HG02623 (cell line): ENCODE results near the gene MGAT3.
"Not testable (repeated sequence)": the region's sequence is repeated elsewhere in the genome, so short reads cannot be mapped to it uniquely, and the experiment has no call there.

Experiments
- ATAC-seq: cut with Tn5 transposase; IDR thresholded peaks from one replicate; pipeline ENCODE4 v1.9.1; 2021; ENCODE audit warnings: moderate library complexity; ENCODE audit not compliant: unreplicated experiment

The MGAT3 gene, protein sequence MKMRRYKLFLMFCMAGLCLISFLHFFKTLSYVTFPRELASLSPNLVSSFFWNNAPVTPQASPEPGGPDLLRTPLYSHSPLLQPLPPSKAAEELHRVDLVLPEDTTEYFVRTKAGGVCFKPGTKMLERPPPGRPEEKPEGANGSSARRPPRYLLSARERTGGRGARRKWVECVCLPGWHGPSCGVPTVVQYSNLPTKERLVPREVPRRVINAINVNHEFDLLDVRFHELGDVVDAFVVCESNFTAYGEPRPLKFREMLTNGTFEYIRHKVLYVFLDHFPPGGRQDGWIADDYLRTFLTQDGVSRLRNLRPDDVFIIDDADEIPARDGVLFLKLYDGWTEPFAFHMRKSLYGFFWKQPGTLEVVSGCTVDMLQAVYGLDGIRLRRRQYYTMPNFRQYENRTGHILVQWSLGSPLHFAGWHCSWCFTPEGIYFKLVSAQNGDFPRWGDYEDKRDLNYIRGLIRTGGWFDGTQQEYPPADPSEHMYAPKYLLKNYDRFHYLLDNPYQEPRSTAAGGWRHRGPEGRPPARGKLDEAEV

DNA sequence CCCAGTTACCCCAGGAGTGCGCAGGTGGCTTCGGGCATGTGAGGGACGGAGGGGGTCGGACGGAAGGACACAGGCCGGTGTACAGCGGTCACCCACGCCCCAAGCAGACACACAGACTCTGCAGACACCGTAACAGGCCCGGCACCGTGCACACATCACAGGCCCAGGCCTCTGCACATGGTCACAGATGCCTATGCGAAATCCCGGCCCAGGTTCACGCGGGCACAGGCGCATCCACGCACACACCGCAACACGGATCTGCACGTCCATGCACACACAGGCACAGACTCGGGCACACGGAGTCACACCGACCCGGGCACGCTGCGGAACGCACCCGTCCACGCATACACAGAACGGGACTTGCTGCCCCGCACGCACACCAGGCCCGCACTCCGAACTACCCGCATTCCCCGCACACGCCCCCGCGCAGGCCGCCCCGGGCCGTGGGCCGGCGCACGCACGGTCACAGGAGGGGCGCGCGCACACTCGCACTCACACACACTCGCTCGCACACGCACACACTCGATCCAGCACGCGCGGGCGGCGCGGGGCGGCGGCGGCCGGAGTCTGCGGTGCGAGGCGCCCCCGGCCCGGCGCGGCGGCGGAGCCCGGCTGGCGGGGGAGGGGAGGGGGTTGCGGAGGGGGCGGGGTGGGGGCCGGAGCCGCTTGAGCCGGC lies at the start of gene MGAT3:
Gene MGAT3 (plus strand): TSS at position 491 of the 676 bp plus-strand sequence. CDS start 30,336 bp downstream, outside the sequence.
- no peak for ATAC-seq

DNA sequence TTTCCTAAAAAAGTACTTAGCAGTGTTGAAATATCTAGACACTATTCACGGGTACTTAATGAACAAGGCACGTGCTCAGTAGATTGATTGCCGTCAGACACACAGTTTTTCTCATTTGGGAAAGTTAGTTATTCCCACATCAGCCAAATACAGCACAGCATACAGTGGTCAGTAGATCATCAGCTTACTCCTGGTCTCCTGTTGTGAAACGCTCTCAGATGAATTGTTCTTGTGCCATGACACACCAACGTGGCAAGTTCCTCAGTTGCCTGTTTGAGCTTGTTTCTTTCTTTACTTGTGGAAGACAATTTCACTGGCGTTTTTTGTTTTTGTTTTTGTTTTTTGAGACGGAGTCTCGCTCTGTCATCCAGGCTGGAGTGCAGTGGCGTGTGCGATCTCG lies 48.6 kb upstream of the MGAT3 start:
- no peak for ATAC-seq

DNA sequence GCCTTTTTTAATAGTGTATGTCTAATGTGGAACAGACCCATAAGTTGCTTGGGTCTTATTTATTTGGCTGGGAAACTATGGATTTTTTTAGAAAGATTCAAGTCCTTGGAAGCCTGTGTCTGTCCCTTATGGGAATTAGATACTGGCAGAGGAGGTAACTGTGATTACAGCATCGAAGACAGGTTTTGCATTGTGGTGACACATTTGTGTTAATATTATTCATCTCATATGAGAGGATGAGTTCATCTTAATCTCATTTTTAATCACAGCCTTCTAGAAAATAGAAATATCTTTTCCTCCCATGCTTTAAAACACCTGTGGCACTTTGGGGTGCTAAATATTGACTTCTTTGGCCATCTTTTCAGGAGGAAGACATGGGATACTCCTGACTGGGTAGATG lies 48.0 kb upstream of the MGAT3 start:
- ATAC-seq, result no peak

DNA sequence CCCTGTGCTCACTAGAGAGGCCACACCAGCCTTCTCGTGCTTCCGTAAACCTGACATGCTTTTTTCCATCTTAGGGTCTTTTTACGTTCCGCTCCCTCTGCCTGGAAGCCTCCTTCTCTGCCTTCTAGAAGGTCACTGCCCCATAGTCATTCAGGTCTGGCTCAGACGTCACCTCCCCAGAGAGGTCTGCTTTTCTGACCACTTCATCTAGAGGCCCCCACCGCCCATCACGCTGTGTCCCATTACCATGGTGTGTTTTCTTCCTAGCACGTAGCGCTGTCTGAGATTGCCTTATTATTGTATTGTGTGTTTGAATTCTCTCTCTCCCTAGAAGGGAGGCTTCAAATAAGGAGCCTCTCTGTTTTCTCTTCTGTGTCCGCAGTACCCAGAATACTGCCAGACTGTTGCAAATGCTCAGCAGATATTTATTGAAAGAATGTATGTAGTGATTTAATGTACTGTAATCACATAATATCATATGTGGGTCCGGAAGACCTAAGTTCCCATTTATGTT lies 47.2 kb upstream of the MGAT3 start:
- no peak for ATAC-seq

DNA sequence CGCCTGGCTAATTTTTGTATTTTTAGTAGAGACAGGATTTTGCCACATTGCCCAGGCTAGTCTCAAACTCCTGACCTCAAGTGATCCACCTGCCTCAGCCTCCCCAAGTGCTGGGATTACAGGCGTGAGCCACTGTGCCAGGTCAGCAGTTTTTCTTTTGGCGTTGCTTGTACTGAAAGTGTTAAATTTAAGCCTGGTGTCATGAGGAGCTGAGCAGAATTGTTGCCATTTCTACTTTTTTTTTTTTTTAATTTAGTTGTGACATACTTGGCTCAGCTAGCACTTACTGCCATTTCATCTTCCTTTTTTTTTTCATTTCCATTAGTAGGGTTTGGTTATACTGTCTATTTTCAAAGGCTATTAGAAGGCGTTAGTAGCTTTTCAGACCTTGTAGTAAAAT lies 46.5 kb upstream of the MGAT3 start:
- ATAC-seq, result no peak

DNA sequence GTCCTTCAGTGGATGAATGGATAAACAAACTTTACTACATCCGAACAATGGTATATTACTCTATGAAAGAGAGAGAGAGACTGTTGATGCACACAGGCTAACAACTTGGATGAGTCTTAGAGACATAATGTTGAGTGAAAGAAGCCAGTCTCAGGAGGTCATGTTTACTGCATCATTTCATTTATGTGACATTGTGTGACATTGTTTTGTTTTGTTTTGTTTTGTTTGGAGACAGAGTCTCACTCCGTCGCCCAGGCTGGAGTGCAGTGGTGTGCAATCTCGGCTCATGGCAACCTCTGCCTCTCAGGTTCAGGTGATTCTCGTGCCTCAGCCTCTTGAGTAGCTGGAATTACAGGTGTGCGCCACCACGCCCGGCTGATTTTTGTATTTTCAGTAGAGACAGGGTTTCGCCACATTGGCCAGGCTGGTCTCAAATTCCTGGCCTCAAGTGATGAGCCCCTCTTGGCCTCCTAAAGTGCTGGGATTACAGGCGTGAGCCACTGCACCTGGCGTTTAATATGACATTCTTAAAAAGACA lies 44.9 kb upstream of the MGAT3 start:
- ATAC-seq, result not testable (repeated sequence)

DNA sequence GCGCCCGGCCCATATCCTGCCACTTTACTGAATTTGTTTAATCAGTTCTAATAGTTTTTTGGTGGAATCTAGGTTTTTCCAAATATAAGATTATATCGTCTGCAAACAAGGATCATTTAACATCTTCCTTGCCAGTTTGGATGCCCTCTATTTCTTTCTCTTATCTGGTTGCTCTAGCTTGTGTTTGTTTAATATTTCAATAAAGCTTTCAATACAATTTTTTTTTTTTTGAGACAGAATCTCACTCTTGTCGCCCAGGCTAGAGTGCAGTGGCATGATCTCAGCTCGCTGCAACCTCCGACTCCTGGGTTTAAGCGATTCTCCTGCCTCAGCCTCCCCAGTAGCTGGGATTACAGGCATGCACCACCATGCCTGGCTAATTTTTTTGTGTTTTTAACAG lies 43.6 kb upstream of the MGAT3 start:
- not testable (repeated sequence) for ATAC-seq

DNA sequence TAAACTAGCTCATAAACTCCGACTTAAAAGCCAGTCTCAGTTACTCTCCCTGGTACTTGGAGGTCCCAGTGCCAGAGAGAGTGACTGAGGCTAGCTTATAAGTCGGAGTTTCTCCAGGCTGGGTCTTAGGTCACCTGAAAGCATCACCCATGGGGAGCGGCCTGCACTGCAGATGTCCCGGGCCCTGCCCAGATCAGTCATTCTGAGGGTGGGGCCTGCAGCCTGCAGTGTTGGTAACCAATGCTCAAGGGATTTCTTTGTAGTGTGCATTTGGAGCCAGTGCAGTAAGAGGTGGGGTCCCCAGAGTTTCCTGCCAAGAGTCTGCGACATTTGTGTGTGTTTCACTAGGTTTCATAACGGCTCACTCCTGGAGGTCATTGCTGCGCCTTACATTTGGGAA lies 42.4 kb upstream of the MGAT3 start:
- ATAC-seq, result no peak

DNA sequence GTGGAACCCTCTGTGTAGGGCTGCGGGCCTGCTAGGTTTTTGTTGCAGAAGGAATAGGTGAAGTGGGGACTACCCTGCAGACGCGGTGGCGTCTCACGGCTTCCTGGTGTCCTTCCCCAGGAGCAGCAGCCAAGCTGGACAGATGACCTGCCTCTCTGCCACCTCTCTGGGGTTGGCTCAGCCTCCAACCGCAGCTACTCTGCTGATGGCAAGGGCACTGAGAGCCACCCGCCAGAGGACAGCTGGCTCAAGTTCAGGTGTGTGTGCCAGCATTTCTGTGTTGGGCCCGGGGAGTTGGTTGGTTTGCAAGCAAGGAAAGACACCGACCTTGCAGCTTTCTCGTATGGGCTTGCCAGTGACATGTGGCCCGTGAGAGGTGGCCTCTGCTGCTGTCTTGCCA lies 41.9 kb upstream of the MGAT3 start:
- no peak for ATAC-seq

DNA sequence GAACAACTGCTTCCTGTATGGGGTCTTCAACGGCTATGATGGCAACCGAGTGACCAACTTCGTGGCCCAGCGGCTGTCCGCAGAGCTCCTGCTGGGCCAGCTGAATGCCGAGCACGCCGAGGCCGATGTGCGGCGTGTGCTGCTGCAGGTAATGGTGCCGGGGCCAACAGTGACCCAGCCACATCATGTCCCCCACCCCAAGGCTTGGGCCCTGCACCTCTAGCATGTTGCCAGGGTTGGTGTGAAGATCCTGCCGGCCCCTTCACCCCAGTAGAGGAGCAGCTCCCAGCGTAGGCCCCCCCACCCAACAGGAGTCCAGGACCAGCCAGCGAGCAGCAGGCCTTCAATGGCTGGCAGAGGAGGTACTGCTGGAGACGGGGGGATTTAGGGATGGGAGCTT lies 41.3 kb upstream of the MGAT3 start:
- ATAC-seq, result no peak

DNA sequence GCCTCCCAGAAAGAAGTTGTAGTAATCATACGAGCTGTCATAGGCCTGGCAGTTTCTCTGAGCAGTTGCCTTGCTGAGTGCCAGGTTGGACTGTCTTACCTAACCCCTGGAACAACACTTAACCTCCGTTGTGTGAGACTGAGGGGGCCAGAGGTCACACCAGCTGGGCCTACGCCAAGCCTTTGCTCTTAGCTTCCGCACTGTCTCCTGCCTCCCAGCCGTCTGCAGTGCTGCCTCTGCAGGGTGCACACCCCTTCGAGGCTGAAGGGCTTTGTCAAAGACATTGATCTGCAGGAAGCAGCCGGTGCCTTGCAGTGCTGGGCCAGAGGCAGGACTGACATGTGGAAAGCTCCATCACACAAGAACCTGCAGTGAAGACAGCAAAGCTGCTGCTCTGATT lies 40.5 kb upstream of the MGAT3 start:
- no peak for ATAC-seq

DNA sequence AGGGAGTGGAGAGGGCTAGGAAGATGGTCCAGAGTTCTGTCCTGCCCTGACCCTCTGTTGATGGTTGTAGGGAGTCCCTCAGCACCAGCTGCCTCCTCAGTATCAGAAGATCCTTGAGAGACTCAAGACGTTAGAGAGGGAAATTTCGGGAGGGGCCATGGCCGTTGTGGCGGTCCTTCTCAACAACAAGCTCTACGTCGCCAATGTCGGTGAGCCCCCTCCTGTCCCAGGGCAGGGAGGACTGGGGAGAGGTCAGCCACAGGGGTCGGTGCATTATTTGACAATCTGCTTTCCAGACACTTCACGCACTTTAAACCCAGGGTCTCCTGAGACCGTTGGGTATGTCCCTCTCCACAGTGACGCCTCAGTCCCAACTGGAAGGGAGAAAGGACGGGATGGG lies 39.2 kb upstream of the MGAT3 start:
- ATAC-seq, result no peak

DNA sequence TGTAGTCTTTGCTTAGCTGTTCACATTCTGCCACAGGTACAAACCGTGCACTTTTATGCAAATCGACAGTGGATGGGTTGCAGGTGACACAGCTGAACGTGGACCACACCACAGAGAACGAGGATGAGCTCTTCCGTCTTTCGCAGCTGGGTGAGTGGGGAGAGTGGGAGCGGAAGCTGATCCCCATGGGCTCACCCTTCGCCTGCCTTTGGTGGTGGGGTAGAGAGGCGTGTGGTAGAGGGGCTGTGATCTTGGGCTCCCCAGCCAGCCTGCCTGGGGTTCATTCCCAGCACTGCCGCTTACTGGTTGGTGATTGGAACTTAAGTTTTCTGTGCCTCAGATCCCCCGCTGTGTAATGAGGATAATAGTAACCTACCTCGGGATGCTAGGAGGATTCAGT lies 38.1 kb upstream of the MGAT3 start:
- ATAC-seq, result no peak

DNA sequence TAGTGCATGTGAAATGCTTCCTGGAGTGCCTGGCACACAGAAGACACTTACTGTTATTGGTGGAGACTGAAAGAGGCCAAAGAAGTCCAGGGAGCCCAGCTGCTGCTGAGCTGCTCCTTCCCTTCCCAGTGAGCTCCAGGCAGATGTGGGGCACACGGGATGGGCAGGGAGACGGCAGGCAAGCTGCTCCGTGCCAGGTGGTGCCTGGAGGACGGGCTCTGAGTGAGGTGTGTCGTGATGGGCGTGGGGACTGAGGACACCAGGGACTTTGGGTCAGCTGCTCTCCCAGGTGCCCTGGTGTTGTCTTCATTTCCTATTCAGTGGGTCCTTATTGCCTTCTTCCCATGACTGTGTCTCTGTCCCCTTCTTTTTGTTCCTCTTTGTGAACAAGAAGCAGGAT lies 37.7 kb upstream of the MGAT3 start:
- no peak for ATAC-seq

DNA sequence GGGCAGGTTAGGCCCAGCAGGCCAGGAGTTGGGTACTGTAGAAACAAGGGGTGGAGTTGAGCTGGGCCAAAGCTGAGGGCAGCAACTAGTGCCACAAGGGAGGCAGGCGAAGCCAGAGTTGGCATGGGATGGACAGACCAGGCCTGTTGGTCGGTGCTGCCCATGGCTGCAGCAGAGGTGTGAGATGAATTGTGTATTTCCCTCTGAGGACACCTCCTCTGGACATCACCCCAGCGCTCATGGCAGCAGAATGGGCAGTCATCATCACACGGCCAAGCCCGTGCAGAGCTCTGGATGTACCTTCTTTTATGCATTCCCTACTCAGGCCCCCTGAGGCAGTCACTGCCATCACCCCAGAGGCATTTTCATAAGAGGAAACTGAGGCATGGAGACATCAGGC lies 36.9 kb upstream of the MGAT3 start:
- ATAC-seq, result no peak

DNA sequence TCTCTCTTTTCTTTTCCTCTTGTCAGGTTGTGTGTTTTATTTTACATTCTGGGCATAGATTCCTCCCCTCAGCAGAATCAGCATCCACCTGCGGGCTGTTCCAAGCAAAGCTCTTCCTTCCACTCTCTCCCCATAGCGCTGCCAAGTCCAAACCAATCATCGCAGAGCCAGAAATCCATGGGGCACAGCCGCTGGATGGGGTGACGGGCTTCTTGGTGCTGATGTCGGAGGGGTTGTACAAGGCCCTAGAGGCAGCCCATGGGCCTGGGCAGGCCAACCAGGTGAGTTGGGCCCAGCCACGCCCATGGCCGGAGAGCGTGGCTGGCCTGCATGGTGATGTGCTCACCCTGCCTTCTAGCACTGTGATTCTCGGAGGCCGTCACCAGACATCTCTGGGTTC lies 35.1 kb upstream of the MGAT3 start:
- ATAC-seq, result no peak

DNA sequence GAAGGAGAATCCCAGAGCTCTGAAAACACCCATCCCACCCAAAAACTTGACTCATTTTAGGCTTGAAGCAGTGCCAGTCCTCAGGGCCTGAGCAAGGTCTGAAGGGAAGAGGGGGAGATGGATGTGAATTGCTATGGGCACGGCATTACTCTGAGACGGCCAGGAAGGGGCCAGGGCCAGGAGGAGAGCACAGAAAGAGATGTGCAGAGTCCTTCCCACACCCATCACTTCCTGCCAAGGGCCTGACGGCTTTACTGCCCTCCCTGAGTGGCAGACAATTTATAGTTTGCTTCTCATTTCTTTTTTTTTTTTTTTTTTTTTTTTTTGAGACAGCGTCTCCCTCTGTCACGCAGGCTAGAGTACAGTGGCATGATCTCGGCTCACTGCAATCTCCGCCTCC lies 34.7 kb upstream of the MGAT3 start:
- no peak for ATAC-seq

DNA sequence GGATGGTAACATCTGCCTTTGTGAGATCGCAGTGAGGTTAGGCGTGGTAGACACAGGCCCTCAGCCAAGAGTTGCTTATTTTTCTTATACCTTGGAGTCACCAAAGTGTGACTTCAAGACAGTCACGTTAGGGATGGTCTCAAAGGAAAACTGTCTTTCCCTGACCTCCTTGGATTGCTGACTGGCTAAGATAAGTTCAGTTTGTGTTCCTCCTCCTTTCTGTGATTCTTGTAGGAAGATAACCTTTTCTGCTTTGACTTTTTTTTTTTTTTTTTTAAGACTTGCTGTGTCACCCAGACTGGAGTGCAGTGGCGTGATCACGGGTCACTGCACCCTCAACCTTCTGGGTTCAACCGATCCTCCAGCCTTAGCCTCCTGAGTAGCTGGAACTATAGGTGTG lies 34.1 kb upstream of the MGAT3 start:
- ATAC-seq, result no peak

DNA sequence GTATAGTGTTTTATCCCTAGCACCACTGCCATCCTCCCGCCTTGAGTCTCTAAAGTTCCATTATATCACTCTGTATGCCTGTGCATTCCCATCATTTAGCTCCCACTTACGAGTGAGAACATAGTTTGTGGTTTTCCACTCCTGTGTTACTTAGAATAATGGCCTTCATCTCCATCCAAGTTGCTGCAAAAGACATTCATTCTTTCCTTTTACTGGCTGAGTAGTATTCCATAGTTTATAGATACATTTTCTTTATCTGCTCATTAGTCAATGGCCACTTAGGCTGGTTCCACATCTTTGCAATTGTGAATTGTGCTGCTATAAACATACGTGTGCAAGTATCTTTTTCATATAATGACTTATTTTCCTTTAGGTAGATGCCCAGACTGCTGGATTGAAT lies 32.8 kb upstream of the MGAT3 start:
- ATAC-seq, result no peak

DNA sequence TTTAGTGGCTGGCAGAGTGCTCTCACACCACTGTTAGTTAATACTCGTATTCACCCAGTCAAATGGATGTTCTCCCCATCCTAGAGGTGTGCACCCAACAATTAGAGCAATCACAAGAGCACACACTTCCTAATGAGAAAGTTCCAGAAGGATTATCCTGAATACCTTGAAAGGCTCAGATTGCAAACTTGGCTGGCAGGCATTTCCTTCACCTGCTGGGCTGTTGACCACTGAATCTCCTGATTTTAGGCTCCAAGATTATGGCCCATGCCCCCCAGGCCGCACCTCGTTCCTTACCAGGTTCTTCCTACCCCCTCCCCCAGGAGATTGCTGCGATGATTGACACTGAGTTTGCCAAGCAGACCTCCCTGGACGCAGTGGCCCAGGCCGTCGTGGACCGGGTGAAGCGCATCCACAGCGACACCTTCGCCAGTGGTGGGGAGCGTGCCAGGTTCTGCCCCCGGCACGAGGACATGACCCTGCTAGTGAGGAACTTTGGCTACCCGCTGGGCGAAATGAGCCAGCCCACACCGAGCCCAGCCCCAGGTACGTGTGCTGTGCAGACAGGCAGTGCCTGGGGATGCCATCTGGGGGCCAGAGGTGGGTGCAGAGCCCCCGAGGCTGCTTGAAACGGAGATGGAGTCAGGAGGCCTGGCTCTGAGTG lies 30.3 kb upstream of the MGAT3 start:
- ATAC-seq, result no peak
